T-helper 2 cell treated with Interferon-gamma antibody and Interleukin-4, amounts not matched to agents 100 ng/mL and 5 ng/mL, for 36 hours (primary cell): ENCODE data around the gene SVOP. TPM values are rescaled to one million over a fixed set of nuclear protein-coding genes. Genes with fewer than 3 reads are reported as not detected.

Experiments
- intact Hi-C: fragments of 100-400 bp; cut with micrococcal nuclease; formaldehyde crosslinking; loops from one replicate; pipeline ENCODE4 v1.15.1; 2023
- total RNA-seq: library from RNA; stranded (reverse); gene quantifications from 2 replicates; pipeline ENCODE4 v1.2.3, GENCODE V29; 2022

Gene SVOP
- total RNA-seq, 1 donor from 2014 or later: not detected

- intact Hi-C loops: no loop called here
These were observed 39.8 kb downstream of the SVOP start for GRCh38 chr12:108980831-108981618.

GRCh38 chr12:108977360-108977759 is 43.5 kb downstream of the SVOP start:
- intact Hi-C loops: no loop called here

GRCh38 chr12:108975024-108975593 is 45.8 kb downstream of the SVOP start:
- intact Hi-C loops: no loop called here

GRCh38 chr12:108973629-108974152 is 47.2 kb downstream of the SVOP start:
- intact Hi-C loops: no loop called here

GRCh38 chr12:108972358-108972757 is 48.5 kb downstream of the SVOP start:
- intact Hi-C loops: no loop called here

DNA sequence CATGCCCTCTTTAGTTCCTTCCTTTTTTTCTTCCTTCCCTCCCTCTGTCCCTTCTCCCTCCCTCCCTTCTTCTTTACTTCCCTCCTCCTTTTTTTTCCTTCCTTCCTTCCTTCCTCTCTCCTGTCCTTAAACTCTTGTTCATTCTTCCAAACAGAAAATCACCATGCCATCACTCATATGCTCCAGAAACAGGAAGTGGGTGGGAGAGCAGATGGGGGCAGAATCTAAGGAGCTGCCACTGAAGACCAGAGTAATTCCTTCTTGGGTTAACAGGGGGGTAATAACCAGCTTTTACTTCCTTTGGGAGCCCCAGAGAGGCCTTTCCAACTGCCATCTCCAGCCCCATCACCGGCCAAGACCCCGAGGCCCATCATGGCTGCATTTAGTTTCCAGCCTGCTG is 51.2 kb downstream of the SVOP start:
- intact Hi-C loops: no loop called here

DNA sequence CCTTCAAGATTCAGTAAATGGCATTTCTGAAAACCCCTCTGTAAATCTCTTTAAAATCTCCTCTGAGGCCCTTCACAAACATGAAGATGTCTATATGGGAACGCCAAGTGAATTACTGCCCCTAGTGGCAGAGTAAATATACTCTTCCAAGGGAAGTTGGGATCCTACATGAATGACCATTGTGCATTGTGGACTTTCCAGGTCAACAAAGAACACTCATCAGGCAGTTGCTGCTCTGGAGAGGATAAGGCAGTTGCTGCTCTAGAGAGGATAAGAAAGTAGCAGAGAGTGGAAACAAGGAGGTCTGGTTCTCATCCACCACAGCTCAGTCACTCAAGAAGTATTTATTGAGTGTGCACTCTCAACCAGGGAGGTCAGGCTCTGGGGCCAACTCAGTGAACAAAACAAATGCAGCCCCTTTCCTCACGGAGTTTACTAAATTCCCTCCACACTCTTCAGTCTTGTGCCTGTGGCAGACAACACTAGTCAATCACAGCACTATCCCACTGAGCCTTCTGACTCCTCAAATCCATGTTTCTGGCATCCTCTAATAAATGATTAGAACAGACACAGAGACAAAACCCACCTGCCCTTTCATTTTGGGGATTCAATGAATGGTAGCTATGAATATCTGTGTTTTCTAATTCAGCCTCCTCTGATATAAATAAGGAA is 52.9 kb downstream of the SVOP start:
- intact Hi-C loops: no loop called here

DNA sequence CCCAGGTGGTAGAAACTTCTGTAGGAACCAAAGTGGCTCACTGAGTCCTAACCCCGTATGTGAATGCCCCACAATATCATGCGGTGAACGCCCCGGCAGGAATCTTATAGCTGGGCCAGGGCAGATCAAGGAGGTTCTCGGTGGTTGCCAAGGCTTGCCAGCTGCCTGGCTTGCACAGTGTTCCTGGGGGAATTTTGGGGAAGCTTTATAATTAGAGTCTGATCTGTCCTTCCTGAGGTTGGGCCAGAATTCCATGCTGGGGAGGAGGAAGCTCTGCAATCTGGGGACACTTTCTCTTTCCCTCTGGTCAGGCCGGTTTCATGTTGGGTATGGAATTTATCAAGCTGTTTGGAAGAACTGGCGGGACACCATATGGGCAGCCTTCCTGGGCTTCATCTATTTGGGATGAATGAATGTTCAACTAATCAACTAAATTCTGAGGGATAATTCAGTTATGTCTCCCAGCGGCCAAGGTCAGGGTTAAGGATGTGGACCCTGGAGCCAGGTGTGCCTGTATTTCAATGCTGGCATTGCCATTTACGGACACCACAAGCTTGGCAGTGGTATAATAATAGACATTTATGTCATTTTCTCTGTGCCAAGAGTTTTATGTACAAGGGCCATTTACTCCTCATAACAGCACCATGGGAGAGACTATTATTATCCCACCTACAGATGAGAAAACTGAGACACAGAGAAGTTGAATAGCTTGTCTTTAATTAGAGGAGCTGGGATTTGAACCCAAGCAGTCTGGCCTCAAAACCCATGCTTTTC is 54.3 kb downstream of the SVOP start:
- intact Hi-C loops: no loop called here

- intact Hi-C loops: no loop called here
These were observed 55.0 kb downstream of the SVOP start for GRCh38 chr12:108965886-108966285.

DNA sequence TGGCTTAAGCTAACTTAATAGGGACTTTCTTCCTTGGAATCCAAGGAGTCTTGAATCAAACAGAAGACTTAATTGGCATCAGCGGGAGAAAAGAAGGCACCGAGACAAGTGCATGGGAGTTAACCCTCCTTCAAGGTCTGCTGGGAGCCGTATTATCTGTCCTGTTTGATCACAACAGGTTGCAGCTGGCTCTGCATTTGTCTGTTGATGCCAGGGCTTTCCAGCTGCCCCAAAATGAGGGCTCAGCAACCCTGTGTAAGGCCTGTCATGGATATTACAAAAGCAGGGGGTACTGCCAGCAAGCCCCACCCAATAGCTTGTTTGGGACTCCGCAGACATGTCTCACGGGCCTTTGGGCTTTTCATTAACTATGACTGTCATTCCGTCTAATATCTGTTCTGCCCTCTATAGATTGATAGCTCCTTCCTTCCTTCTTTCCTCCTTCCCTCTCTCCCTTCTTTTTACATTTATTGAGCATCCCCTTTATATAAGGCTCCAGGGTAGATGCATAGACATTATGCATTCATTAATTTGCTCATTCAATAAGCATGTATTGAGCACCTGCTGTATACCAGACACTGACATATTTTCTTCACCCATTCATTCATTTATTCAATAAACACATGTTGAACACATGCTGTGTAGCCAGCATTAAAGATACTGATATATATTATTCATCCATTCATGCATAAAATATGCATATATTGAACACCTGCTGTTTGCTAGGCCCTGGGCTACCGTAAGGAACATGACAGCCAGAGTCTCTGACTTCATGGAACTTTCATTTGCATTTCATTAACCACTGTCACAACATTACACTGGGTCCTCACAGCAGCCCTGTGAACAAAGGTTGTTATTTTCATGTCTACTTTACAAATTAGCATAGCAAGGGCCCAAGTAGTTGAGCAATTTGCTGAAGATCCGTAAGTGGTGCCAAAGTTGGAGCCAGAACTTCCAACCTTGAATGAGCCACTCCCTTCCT is 56.2 kb downstream of the SVOP start:
- intact Hi-C loops: no loop called here

DNA sequence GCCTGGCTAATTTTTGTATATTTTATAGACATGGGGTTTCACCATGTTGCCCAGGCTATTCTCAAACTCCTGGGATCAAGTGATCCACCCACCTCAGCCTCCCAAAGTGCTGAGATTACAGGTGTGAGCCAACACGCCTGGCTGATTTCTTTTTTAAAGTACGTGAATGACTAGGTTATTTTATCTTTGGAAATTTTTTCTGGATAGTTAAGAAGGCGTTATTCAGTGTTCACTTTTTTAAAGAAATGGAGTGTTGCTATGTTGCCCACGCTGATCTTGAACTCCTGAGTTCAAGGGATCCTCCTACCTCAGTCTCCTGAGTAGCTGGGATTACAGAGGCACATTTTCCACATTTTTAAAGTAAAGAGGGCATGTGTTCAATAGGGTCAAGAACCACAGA is 58.6 kb downstream of the SVOP start:
- intact Hi-C loops: no loop called here

DNA sequence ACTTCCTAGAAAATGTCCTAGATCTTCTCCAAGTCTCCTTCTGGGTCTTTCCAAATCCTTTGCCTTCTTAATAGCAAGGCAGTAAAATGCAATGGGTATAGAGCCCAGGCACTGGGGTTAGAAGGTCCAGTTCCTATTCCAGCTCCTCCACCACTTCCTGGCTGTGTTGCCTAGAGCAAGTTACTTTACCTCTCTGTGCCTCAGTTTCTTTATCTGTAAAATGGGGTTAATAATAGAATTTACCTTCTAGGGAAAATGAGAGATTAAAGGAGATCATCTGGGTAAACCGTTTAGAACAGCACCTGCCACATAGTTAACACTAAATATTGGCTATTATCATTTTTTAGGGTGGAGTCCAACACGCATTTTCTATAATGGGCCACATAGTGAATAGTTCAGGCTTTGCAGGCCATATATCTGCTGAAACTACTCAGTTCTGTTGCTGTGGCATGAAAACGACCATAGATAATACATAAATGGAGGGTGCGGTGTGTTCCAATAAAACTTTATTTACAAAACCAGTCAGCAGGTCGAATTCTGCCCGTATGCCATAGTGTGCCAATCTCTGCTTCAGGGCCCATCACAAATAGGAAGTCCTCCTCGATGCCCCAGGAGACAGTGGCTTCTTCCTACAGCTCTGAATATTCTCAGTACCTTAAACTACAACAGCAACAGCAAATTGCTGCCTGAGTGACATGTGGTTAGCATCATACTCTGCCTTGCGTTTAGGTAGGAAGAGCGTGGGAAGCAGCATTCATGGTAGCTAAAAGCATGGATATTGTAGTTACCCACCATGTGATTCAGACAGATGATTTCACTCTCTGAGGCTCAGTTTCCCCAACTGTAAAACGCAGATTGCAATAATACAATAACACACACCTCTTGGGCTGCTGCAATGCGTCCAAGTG is 60.9 kb downstream of the SVOP start:
- intact Hi-C loops: no loop called here

- intact Hi-C loops: no loop called here
These were observed 65.5 kb downstream of the SVOP start for GRCh38 chr12:108955225-108955835.

GRCh38 chr12:108950991-108951739 is 69.7 kb downstream of the SVOP start:
- intact Hi-C loops: loop anchor here (1.0 to 5.0 kb wide), 5 partner anchors 69 to 388 kb away; partner anchors contain the start of genes ALKBH2 and DAO

DNA sequence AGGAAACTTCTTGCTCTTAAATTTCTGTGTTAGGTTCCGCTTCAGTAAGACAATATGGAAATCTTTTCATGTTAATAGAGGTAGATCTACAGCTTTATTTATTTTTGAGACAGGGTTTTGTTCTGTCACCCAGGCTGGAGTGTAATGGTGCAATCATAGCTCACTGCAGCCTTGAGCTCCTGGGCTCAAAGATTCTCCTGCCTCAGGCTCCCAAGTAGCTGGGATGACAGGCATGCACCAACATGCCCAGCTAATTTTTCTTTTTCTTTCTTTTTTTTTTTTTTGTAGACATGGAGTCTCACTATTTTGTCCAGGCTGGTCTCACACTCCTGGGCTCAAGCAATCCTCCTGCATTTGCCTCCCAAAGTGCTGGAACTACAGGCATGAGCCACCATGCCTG is 70.9 kb downstream of the SVOP start:
- intact Hi-C loops: loop anchor here (5.0 kb wide), 2 partner anchors 68 to 148 kb away; partner anchors contain the start of gene DAO

DNA sequence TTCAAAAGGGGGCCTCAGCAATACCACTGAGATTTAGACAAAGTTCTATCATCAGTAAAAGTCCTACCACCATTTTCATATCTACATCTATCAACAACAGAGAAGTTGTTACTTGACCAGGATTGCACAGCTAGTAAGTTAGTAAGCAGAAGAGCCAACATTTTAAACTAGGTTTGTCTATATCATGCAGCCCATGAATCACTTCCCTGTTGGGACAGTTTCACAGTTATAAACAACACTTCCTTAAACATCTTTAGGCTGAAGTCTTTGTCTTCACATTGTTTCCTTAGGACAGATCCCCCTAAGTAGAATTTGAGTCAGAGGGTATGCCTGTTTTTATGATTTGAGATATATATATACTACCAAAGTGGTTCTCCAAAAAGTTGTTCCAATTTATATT is 72.5 kb downstream of the SVOP start:
- intact Hi-C loops: no loop called here

GRCh38 chr12:108947097-108947496 is 73.8 kb downstream of the SVOP start:
- intact Hi-C loops: no loop called here

GRCh38 chr12:108940138-108940537 is 80.7 kb downstream of the SVOP start:
- intact Hi-C loops: no loop called here
